SH-SY5Y (cell line): Measurements from ENCODE around the gene SSNA1.

Source experiments
- GATA2 ChIP-seq: IDR thresholded peaks from 2 replicates; pipeline ENCODE4 v1.6.1; 2011; ENCODE audit warnings: mild to moderate bottlenecking, low read depth, low read length
- GATA3 ChIP-seq: IDR thresholded peaks from 2 replicates; pipeline ENCODE4 v1.6.1; 2011; ENCODE audit warnings: low read depth, mild to moderate bottlenecking, low read length, moderate library complexity

Gene SSNA1

GRCh38 chr9:137218212-137218753, 29.8 kb downstream of the SSNA1 start:
- TF ChIP-seq GATA3 (no peak), GATA2 (no peak)

GRCh38 chr9:137218754-137219271, 30.3 kb downstream of the SSNA1 start:
- TF ChIP-seq GATA3 (no peak), GATA2 (no peak)

GRCh38 chr9:137219757-137220316, 31.4 kb downstream of the SSNA1 start:
- TF ChIP-seq GATA3 = no peak
- no peak for TF ChIP-seq GATA2

GRCh38 chr9:137220317-137221094, 32.0 kb downstream of the SSNA1 start:
- TF ChIP-seq GATA3 = no peak
- no peak for TF ChIP-seq GATA2

- TF ChIP-seq GATA2 (no peak), GATA3 (no peak)
Measured at GRCh38 chr9:137221095-137221505, 32.6 kb downstream of the SSNA1 start.

GRCh38 chr9:137221506-137222111, 33.1 kb downstream of the SSNA1 start:
- no peak for TF ChIP-seq GATA2
- TF ChIP-seq GATA3 = no peak

- TF ChIP-seq GATA2 (no peak), GATA3 (no peak)
Measured at GRCh38 chr9:137222190-137223077, 34.0 kb downstream of the SSNA1 start, which contains the start of gene RNF208. Gene RNF208, minus strand, starts transcription at chr9:137222240. Its CDS starts 1,028 bp downstream, at chr9:137221212.

- TF ChIP-seq GATA3 (no peak), GATA2 (no peak)
Measured at GRCh38 chr9:137223078-137223970, 34.8 kb downstream of the SSNA1 start.

- TF ChIP-seq GATA2 (no peak), GATA3 (no peak)
Measured at GRCh38 chr9:137224830-137225694, 36.6 kb downstream of the SSNA1 start, which contains the start of gene CYSRT1. Gene CYSRT1, plus strand, starts transcription at chr9:137225174. Its CDS starts 448 bp downstream, at chr9:137225622.

- TF ChIP-seq GATA3 = no peak
- TF ChIP-seq GATA2 = no peak
Measured at GRCh38 chr9:137225699-137226331, 37.3 kb downstream of the SSNA1 start.

- no peak for TF ChIP-seq GATA2
Measured at GRCh38 chr9:137226338-137227053, 38.0 kb downstream of the SSNA1 start.
